Uterus (tissue), 4 donors: Measurements from ENCODE around the gene SPINT1. TPM values are rescaled to one million over a fixed set of nuclear protein-coding genes. Genes with fewer than 3 reads are reported as not detected.

Experiments used
- DNase-seq, 2 donors: peaks; one replicate each; pipeline ENCODE4 v3.0.0-alpha.2; 2019 to 2020
- H3K27ac ChIP-seq, 2 donors: fragments of 200-600 bp; sonication (generic); 1 replicate in 1 of 2; 2 replicates in 1 of 2; pipeline ENCODE4 v1.5.1; 2016 to 2018
- H3K27me3 ChIP-seq, 2 donors: fragments of 200-600 bp; sonication (generic); one replicate each; pipeline ENCODE4 v1.5.1; 2018 to 2019; ENCODE audit warnings: control low read depth in 1 of 2
- H3K36me3 ChIP-seq, 2 donors: fragments of 200-600 bp; sonication (generic); one replicate each; pipeline ENCODE4 v1.5.1; 2019; ENCODE audit warnings: control low read depth in 1 of 2
- H3K4me1 ChIP-seq, 2 donors: fragments of 200-600 bp; sonication (generic); one replicate each; pipeline ENCODE4 v1.5.1; 2018 to 2019; ENCODE audit warnings: control low read depth in 1 of 2
- H3K4me3 ChIP-seq, 2 donors: fragments of 200-600 bp; sonication (generic); 1 replicate in 1 of 2; 2 replicates in 1 of 2; pipeline ENCODE4 v1.5.1; 2018 to 2019; ENCODE audit warnings: mild to moderate bottlenecking in 1 of 2
- H3K9me3 ChIP-seq, 2 donors: fragments of 200-600 bp; sonication (generic); one replicate each; pipeline ENCODE4 v1.5.1; 2019; ENCODE audit warnings: control low read depth in 1 of 2
- CTCF ChIP-seq, 4 experiments: fragments of 200-600 bp in 2 of 4; fragments of 450-650 bp in 2 of 4; sonication (generic) in 2 of 4; IDR thresholded peaks; one replicate each; pipeline ENCODE4 v1.5.1; 2016 to 2019; ENCODE audit warnings: antibody characterized with exemption in 4 of 4, mild to moderate bottlenecking in 2 of 4, moderate library complexity in 1 of 4
- POLR2A ChIP-seq, 2 donors: fragments of 450-650 bp; IDR thresholded peaks; one replicate each; pipeline ENCODE4 v1.6.1; 2016; ENCODE audit warnings: antibody characterized with exemption in 2 of 2, mild to moderate bottlenecking in 1 of 2, moderate library complexity in 1 of 2
- intact Hi-C: fragments of 100-400 bp; cut with DNase I; formaldehyde crosslinking; loops from one replicate; pipeline ENCODE4 v1.15.1; 2023; ENCODE audit warnings: low total_unique reads
- total RNA-seq, 4 donors: library from RNA; depleted of rRNA in 3 of 4; stranded (reverse); fragments of >200 nt in 3 of 4; gene quantifications; one replicate each; pipeline versions ENCODE4 v1.1.0 to v1.2.4, GENCODE V29; 2014 to 2023
- donor health status: DM: yes; HTN: yes; CAD: no.

SPINT1 gene
- total RNA-seq, 4 donors from 2014 or later = 2.0 to 38.1 (median 2.3) TPM; not detected in 1

- Histone ChIP-seq H3K36me3 (no peaks in the 10 kb centered on the region), H3K27ac (no peak overlapping the region), H3K4me1 (peaks cover 0 to 11% of the 10 kb centered on the region in 2 donors), H3K9me3 (no peaks in the 10 kb centered on the region), H3K27me3 (no peaks in the 10 kb centered on the region), H3K4me3 (no peak overlapping the region)
- peak in 1 of 2 donors; percentile 30 for TF ChIP-seq POLR2A (IDR thresholded peaks at IDR 0.05)
- TF ChIP-seq CTCF (IDR thresholded peaks at IDR 0.05) = no peak
- intact Hi-C loops = no loop called here
- DNase-seq = no peak
Observed at GRCh38 chr15:40845511-40846284, 1.9 kb downstream of the SPINT1 start.

- DNase-seq = no peak
- intact Hi-C loops = no loop called here
- H3K27me3 ChIP-seq = no peaks in the 10 kb centered on the region
- no peak overlapping the region for H3K27ac ChIP-seq
- no peaks in the 10 kb centered on the region for H3K36me3 ChIP-seq
- H3K4me1 ChIP-seq = peaks cover 0 to 11% of the 10 kb centered on the region in 2 donors
- no peak overlapping the region for H3K4me3 ChIP-seq
- TF ChIP-seq POLR2A (IDR thresholded peaks at IDR 0.05) = no peak
- TF ChIP-seq CTCF (IDR thresholded peaks at IDR 0.05) = no peak
- H3K9me3 ChIP-seq = no peaks in the 10 kb centered on the region
Observed at GRCh38 chr15:40846841-40847222, 3.0 kb downstream of the SPINT1 start.

- Histone ChIP-seq H3K9me3 (no peaks in the 10 kb centered on the region), H3K27me3 (no peaks in the 10 kb centered on the region), H3K27ac (no peak overlapping the region), H3K4me1 (peaks cover 0 to 11% of the 10 kb centered on the region in 2 donors), H3K36me3 (no peaks in the 10 kb centered on the region), H3K4me3 (no peak overlapping the region)
- intact Hi-C loops = no loop called here
- DNase-seq = no peak
- no peak for TF ChIP-seq POLR2A (IDR thresholded peaks at IDR 0.05)
- no peak for TF ChIP-seq CTCF (IDR thresholded peaks at IDR 0.05)
Observed at GRCh38 chr15:40847223-40847961, 3.5 kb downstream of the SPINT1 start.

- Histone ChIP-seq H3K4me1 (no peaks in the 10 kb centered on the region), H3K9me3 (no peaks in the 10 kb centered on the region), H3K4me3 (no peak overlapping the region), H3K27ac (no peak overlapping the region), H3K36me3 (no peaks in the 10 kb centered on the region), H3K27me3 (no peaks in the 10 kb centered on the region)
- TF ChIP-seq CTCF (IDR thresholded peaks at IDR 0.05) = no peak
- no peak for TF ChIP-seq POLR2A (IDR thresholded peaks at IDR 0.05)
- no peak for DNase-seq
- intact Hi-C loops = no loop called here
Observed at GRCh38 chr15:40850576-40851112, 6.8 kb downstream of the SPINT1 start.

- no peak for DNase-seq
- Histone ChIP-seq H3K27me3 (no peaks in the 10 kb centered on the region), H3K4me3 (no peak overlapping the region), H3K36me3 (no peaks in the 10 kb centered on the region), H3K9me3 (no peaks in the 10 kb centered on the region), H3K4me1 (no peaks in the 10 kb centered on the region), H3K27ac (no peak overlapping the region)
- no peak for TF ChIP-seq CTCF (IDR thresholded peaks at IDR 0.05)
- TF ChIP-seq POLR2A (IDR thresholded peaks at IDR 0.05) = no peak
- intact Hi-C loops = no loop called here
Observed at GRCh38 chr15:40852529-40852928, 8.7 kb downstream of the SPINT1 start.
